Sigmoid colon (tissue), 7 donors: Measurements from ENCODE around the gene WDR31. TPM values are rescaled to one million over a fixed set of nuclear protein-coding genes. Genes with fewer than 3 reads are reported as not detected.

Experiments used
- DNase-seq: peaks from one replicate; pipeline ENCODE4 v3.0.0-alpha.2; 2019
- H3K27ac ChIP-seq, 4 donors: fragments of 200-600 bp; sonication (generic); one replicate each; pipeline ENCODE4 v1.5.1; 2016 to 2019; ENCODE audit warnings: mild to moderate bottlenecking in 1 of 4
- H3K27me3 ChIP-seq, 3 donors: fragments of 200-600 bp; sonication (generic); one replicate each; pipeline ENCODE4 v1.5.1; 2019; ENCODE audit warnings: mild to moderate bottlenecking in 1 of 3
- H3K36me3 ChIP-seq, 4 donors: fragments of 200-600 bp; sonication (generic); one replicate each; pipeline ENCODE4 v1.5.1; 2016 to 2019
- H3K4me1 ChIP-seq, 4 donors: fragments of 200-600 bp; sonication (generic); one replicate each; pipeline ENCODE4 v1.5.1; 2017 to 2019
- H3K4me3 ChIP-seq, 4 donors: fragments of 200-600 bp; sonication (generic); one replicate each; pipeline ENCODE4 v1.5.1; 2017 to 2019; ENCODE audit warnings: mild to moderate bottlenecking in 2 of 4, moderate library complexity in 1 of 4
- H3K9me3 ChIP-seq, 4 donors: fragments of 200-600 bp in 3 of 4; sonication (generic) in 3 of 4; one replicate each; pipeline versions ENCODE4 v1.5.1 to v1.6.1; 2013 to 2019
- EP300 ChIP-seq, 4 donors: sonication (generic); formaldehyde crosslinking; IDR thresholded peaks; one replicate each; pipeline ENCODE4 v1.6.1; 2017; ENCODE audit warnings: antibody characterized with exemption in 4 of 4
- POLR2A ChIP-seq, 2 donors: fragments of 450-650 bp; IDR thresholded peaks; one replicate each; pipeline ENCODE4 v1.6.1; 2016; ENCODE audit warnings: antibody characterized with exemption in 2 of 2, mild to moderate bottlenecking in 2 of 2, moderate library complexity in 2 of 2
- POLR2AphosphoS5 ChIP-seq, 4 donors: sonication (generic); formaldehyde crosslinking; IDR thresholded peaks; one replicate each; pipeline ENCODE4 v1.6.1; 2017; ENCODE audit warnings: antibody characterized with exemption in 4 of 4
- WGBS, 2 donors: extraction: QIAGEN DNeasy Blood & Tissue Kit; methylation state at CpG; one replicate each; pipeline ENCODE4 v1.1.7; 2013; 5-methylcytosine and 5-hydroxymethylcytosine counted together
- intact Hi-C: fragments of 100-400 bp; cut with DNase I; formaldehyde crosslinking; loops from one replicate; pipeline ENCODE4 v1.15.1; 2023
- polyA plus RNA-seq, 3 donors: library from polyadenylated mRNA; stranded (reverse); fragments of 200-250 nt; gene quantifications; one replicate each; pipeline ENCODE4 v1.2.3, GENCODE V29; 2013
- total RNA-seq, 4 donors: library from RNA; depleted of rRNA; stranded (reverse); fragments of >200 nt; gene quantifications; one replicate each; pipeline ENCODE4 v1.1.0, GENCODE V29; 2016
- TF ChIP-seq, protein P1 (sequence below), 4 experiments: fragments of 450-650 bp in 3 of 4; fragments of 200-600 bp in 1 of 4; IDR thresholded peaks; one replicate each; pipeline ENCODE4 v1.5.1; 2016 to 2019; ENCODE audit warnings: antibody characterized with exemption in 4 of 4, mild to moderate bottlenecking in 3 of 4, moderate library complexity in 2 of 4
- donor health status: healthy with polysubstance abuse.
- donor health status: Bipolar disorder and iron deficiency.
- donor health status: healthy.

The WDR31 gene
- total and polyA plus RNA-seq, 7 donors, result 1.2 to 3.9 (median 1.9) TPM

DNA sequence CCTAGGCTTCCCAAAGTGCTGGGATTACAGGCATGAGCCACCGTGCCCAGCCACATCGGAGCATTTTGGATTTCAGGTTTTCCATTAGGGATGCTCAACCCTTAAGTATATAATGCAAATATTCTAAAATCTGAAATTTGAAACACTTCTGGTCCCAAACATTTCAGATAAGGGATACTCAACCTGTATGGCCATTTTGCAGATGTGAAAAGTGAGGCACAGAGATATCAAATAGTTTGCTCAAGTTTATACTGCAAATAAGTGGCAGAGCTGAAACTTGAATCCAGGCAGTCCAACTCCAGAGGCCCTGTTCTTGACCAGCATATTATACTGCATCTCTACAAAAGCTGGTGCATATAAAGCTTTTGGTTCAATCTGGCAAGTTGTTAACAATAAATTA is 2.4 kb downstream of the WDR31 start:
- Histone ChIP-seq H3K4me3 (no peak overlapping the region), H3K27me3 (no peaks in the 10 kb centered on the region), H3K4me1 (peaks cover 0 to 16% (median 11%) of the 10 kb centered on the region in 4 donors), H3K36me3 (no peaks in the 10 kb centered on the region), H3K9me3 (no peaks in the 10 kb centered on the region), H3K27ac (no peak overlapping the region)
- DNase-seq, result no peak
- 94 to 95% methylated on average over 2 of the region's 2 CpGs for WGBS, 2 donors
- intact Hi-C loops, result no loop called here
- TF ChIP-seq POLR2A (IDR thresholded peaks at IDR 0.05) (no peak), POLR2AphosphoS5 (IDR thresholded peaks at IDR 0.05) (no peak), EP300 (IDR thresholded peaks at IDR 0.05) (no peak)
- TF ChIP-seq, protein P1, sequence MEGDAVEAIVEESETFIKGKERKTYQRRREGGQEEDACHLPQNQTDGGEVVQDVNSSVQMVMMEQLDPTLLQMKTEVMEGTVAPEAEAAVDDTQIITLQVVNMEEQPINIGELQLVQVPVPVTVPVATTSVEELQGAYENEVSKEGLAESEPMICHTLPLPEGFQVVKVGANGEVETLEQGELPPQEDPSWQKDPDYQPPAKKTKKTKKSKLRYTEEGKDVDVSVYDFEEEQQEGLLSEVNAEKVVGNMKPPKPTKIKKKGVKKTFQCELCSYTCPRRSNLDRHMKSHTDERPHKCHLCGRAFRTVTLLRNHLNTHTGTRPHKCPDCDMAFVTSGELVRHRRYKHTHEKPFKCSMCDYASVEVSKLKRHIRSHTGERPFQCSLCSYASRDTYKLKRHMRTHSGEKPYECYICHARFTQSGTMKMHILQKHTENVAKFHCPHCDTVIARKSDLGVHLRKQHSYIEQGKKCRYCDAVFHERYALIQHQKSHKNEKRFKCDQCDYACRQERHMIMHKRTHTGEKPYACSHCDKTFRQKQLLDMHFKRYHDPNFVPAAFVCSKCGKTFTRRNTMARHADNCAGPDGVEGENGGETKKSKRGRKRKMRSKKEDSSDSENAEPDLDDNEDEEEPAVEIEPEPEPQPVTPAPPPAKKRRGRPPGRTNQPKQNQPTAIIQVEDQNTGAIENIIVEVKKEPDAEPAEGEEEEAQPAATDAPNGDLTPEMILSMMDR (IDR thresholded peaks at IDR 0.05), result no peak

DNA sequence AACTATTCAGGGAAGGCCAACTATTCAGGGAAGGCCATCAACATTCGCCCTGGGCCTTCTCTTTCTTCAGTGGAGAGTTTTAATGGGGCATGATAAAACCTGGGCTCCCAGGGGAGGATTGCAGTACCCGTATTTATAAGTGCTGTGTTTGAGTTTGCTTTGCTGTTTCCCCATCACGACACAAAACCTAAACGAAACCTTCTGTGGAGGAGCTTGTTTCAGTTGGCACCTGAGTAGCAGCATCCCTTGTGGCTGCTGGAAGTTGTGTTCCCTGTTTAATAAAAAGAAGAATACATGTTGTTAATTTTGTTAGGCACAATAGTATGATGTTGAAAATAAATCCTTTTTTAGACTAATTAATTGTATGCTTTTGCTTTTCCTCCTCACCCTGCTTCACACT is 8.3 kb downstream of the WDR31 start:
- WGBS, 2 donors, result 83% methylated on average over 4 of the region's 4 CpGs

DNA sequence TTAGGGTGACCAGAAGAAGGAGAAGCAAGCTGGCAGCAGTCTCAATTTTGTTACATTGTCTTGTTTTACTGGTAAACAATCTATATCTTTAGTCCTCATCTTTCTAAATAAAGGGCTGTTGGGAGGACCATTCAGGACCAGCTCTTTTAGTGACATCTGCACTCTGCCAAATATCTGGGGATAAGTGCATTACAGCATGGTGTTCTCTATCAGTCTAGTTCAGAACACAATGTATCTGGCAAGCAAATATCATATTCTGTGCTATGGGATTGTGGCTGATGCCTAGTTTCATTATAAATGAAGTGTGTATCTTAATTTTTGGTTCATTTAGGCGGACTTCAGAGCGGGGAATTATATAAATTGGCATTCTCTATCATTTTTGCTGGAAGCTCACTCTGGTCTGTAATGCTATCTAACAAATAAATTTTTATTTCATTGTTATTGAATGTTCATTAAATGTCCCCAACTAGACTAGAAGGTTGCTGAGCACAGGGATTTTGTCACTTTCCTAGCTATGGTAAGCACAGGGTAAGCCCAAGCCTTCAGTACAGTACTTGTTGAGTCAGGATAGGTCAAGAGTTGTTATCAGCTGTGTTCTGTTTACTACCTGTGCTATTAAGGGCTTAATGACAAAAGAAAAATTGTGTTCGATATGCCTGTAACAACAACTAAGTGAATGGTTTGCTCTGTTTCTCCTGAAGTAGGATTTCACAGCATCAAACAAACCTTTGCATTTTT is 11.9 kb downstream of the WDR31 start:
- H3K36me3 ChIP-seq, result peaks cover 0 to 23% (median 0%) of the 10 kb centered on the region in 4 donors
- no peak overlapping the region for H3K4me3 ChIP-seq
- H3K4me1 ChIP-seq, result no peaks in the 10 kb centered on the region
- DNase-seq, result no peak
- no peaks in the 10 kb centered on the region for H3K9me3 ChIP-seq
- no peak for TF ChIP-seq EP300 (IDR thresholded peaks at IDR 0.05)
- TF ChIP-seq POLR2A (IDR thresholded peaks at IDR 0.05), result no peak
- TF ChIP-seq, protein P1 (IDR thresholded peaks at IDR 0.05), result no peak
- no peak for TF ChIP-seq POLR2AphosphoS5 (IDR thresholded peaks at IDR 0.05)
- intact Hi-C loops, result no loop called here
- H3K27ac ChIP-seq, result no peak overlapping the region
- 94 to 98% methylated on average over 3 of the region's 3 CpGs for WGBS, 2 donors
- no peaks in the 10 kb centered on the region for H3K27me3 ChIP-seq

More for the DNA sequence above, 8.3 kb downstream of the WDR31 start:
- H3K9me3 ChIP-seq, result no peaks in the 10 kb centered on the region
- no peaks in the 10 kb centered on the region for H3K27me3 ChIP-seq
- DNase-seq, result no peak
- TF ChIP-seq POLR2A (IDR thresholded peaks at IDR 0.05) (no peak), EP300 (IDR thresholded peaks at IDR 0.05) (no peak), POLR2AphosphoS5 (IDR thresholded peaks at IDR 0.05) (no peak)
- TF ChIP-seq, protein P1 (IDR thresholded peaks at IDR 0.05), result no peak
- intact Hi-C loops, result no loop called here
- no peak overlapping the region for H3K4me3 ChIP-seq
- H3K4me1 ChIP-seq, result no peaks in the 10 kb centered on the region
- no peak overlapping the region for H3K27ac ChIP-seq
- peaks cover 0 to 23% (median 0%) of the 10 kb centered on the region in 4 donors for H3K36me3 ChIP-seq

DNA sequence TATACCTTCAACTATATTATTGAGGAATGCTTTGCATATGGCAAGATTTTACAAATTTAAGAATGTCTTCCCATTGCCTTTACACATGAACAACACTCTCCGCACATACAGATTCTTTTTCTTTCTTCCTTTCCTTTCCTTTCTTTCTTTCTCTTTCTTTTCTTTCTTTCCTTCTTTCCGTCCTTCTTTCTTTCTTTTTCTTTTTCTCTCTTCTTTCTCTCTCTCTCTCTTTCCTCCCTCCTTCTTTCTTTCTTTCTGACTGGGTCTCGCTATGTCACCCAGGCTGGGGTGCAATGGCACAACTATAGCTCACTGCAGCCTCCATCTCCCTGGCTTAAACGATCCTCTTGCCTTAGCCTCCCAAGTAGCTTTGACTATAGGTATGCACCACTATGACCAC is 13.8 kb downstream of the WDR31 start:
- peaks cover 0 to 26% (median under 1%) of the 10 kb centered on the region in 4 donors for H3K36me3 ChIP-seq
- DNase-seq, result no peak
- intact Hi-C loops, result no loop called here
- H3K27me3 ChIP-seq, result no peaks in the 10 kb centered on the region
- H3K4me3 ChIP-seq, result no peak overlapping the region
- H3K27ac ChIP-seq, result no peak overlapping the region
- H3K9me3 ChIP-seq, result no peaks in the 10 kb centered on the region
- H3K4me1 ChIP-seq, result no peaks in the 10 kb centered on the region
- TF ChIP-seq POLR2A (IDR thresholded peaks at IDR 0.05), result no peak
- no peak for TF ChIP-seq EP300 (IDR thresholded peaks at IDR 0.05)
- TF ChIP-seq, protein P1 (IDR thresholded peaks at IDR 0.05), result no peak
- TF ChIP-seq POLR2AphosphoS5 (IDR thresholded peaks at IDR 0.05), result no peak
- WGBS, 2 donors, result 96 to 98% methylated on average over 4 of the region's 4 CpGs
